ENCODE measurements around the gene LRRC2.

LRRC2 gene

GRCh38 chr3:46566040-46566641 is at the start of gene LRRC2:
LRRC2 (minus strand) TSS chr3:46566302; CDS start chr3:46551591, 14,711 bp downstream.
- no peak for DNase-seq (ENCODE audit: low spot score)
- Histone ChIP-seq H3K4me3 (peak within 1 kb of the TSS; percentile 76), H3K27ac (peak within 1 kb of the TSS in 1 of 2 donors; percentile 17)
- TF ChIP-seq CTCF (IDR thresholded peaks at IDR 0.05) = no peak

GRCh38 chr3:46615050-46615775 is 49.1 kb upstream of the LRRC2 start:
- Histone ChIP-seq H3K27ac (no peak overlapping the region), H3K4me3 (no peak overlapping the region)
- no peak for DNase-seq (ENCODE audit: low spot score)
- TF ChIP-seq CTCF (IDR thresholded peaks at IDR 0.05) = no peak

- DNase-seq (ENCODE audit: low spot score) = no peak
- Histone ChIP-seq H3K4me3 (no peak overlapping the region), H3K27ac (no peak overlapping the region)
- no peak for TF ChIP-seq CTCF (IDR thresholded peaks at IDR 0.05)
Observed at GRCh38 chr3:46614431-46614830, 48.3 kb upstream of the LRRC2 start.

- DNase-seq (ENCODE audit: low spot score) = no peak
- no peak for TF ChIP-seq CTCF (IDR thresholded peaks at IDR 0.05)
- no peak overlapping the region for H3K4me3 ChIP-seq
- H3K27ac ChIP-seq = no peak overlapping the region
Observed at GRCh38 chr3:46613313-46614005, 47.4 kb upstream of the LRRC2 start.

GRCh38 chr3:46612324-46612723 is 46.2 kb upstream of the LRRC2 start, which contains the start of gene FAM240A:
FAM240A (plus strand) TSS chr3:46612525; CDS start chr3:46612684, 159 bp downstream.
- peak within 1 kb of the TSS in 1 of 2 donors; percentile 7 for H3K27ac ChIP-seq
- no peak for DNase-seq (ENCODE audit: low spot score)
- H3K4me3 ChIP-seq = no peak within 1 kb of the TSS
- TF ChIP-seq CTCF (IDR thresholded peaks at IDR 0.05) = no peak

GRCh38 chr3:46609944-46610722 is 44.0 kb upstream of the LRRC2 start:
- Histone ChIP-seq H3K4me3 (no peak overlapping the region), H3K27ac (no peak overlapping the region)
- no peak for TF ChIP-seq CTCF (IDR thresholded peaks at IDR 0.05)
- no peak for DNase-seq (ENCODE audit: low spot score)
